ENCODE results near the gene BGLAP.

BGLAP gene

DNA sequence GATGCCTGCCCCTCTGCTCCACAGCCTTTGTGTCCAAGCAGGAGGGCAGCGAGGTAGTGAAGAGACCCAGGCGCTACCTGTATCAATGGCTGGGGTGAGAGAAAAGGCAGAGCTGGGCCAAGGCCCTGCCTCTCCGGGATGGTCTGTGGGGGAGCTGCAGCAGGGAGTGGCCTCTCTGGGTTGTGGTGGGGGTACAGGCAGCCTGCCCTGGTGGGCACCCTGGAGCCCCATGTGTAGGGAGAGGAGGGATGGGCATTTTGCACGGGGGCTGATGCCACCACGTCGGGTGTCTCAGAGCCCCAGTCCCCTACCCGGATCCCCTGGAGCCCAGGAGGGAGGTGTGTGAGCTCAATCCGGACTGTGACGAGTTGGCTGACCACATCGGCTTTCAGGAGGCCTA is 754 bp downstream of the BGLAP start:
- H3K27me3 Mint-ChIP-seq, result no peaks in the 10 kb centered on the region
- H3K27ac Mint-ChIP-seq, result no peak overlapping the region
- H3K36me3 Mint-ChIP-seq, result peaks cover 4% of the 10 kb centered on the region
- H3K4me1 Mint-ChIP-seq, result peaks cover 16% of the 10 kb centered on the region
- no peaks in the 10 kb centered on the region for H3K9me3 Mint-ChIP-seq
- no peak overlapping the region for H3K4me3 Mint-ChIP-seq

DNA sequence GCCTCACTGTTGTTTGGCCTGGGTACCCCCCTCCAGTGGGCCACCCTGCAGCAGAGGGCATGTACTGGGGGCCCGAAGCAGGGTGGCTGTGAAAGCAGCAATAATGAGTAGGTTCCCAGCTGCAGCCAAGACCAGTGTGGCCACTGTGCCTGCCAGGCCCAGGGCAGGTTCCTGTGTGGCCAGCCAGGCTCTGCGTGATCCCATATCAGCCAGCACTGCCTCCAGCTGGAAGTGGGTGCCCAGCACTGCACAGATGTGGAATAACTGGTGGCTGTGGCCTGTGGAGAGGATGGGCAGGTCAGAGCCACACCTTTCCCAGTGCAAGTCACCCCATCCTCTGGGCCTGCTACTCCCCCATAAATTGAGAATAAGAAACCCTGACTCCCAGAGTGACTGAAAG is 2.1 kb downstream of the BGLAP start:
- Mint-ChIP-seq H3K36me3 (peaks cover 4% of the 10 kb centered on the region), H3K27me3 (no peaks in the 10 kb centered on the region), H3K9me3 (no peaks in the 10 kb centered on the region), H3K27ac (no peak overlapping the region), H3K4me1 (peaks cover 16% of the 10 kb centered on the region), H3K4me3 (no peak overlapping the region)

DNA sequence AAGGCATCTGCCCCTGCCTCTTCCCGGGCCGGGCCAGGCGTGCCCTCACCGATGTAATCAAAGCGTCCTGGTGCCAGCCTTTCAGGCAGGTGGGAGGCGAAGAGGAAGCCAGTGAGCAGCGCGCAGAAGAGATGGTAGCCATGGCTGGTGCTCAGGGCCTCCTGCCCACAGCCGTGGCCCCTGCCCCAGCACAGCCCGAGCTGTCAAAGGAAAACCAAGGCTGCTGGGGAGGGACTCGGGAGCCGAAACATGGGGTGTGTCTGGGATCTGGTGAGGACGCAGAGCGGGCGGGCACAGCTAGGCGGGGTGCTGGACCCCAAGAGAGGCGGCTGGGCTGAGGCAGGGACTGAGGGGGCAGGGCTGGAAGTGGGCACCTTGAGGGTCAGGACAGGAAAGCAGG is 2.7 kb downstream of the BGLAP start:
- H3K4me3 Mint-ChIP-seq, result peak overlapping the region; percentile 84
- H3K27me3 Mint-ChIP-seq, result no peaks in the 10 kb centered on the region
- peaks cover 16% of the 10 kb centered on the region for H3K4me1 Mint-ChIP-seq
- no peaks in the 10 kb centered on the region for H3K9me3 Mint-ChIP-seq
- H3K27ac Mint-ChIP-seq, result peak overlapping the region; percentile 70
- peaks cover 3% of the 10 kb centered on the region for H3K36me3 Mint-ChIP-seq

DNA sequence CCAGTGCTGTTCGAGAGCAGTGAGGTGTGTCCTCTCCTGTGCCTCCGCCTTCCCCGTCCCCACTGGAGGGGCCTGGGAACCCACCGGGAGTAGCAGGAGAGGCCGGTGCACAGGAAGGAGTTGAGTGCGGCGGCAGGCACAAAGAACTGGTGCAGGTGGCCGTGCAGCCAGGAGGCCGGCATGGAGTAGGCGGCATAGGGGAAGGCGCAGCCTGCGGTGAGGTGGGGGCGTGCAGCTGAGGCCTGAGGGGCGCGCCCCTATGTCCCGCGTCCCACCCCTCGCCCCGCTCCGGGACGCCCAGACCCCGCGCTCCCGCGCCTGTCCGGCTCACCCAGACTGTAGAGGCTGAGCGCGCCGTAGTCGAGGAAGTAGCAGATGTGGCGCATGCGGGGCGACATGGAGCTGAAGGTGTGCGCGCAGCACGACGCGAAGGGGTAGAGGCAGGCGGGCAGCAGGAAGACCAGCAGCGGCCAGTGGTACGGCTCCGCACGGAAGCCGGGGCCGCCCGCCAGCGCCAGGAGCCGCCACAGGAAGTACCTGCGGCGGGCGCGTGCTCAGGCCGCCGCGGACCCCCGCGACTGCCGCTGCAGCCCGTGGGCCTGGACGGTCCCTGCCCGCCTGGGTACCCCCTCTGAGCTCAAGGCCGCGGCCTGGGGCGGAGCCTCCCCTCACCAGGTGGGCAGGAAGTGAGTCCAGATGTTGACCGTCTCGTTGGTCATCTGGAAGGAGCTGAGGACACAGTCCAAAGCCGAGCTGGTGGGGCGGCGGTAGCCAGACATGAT is 3.7 kb downstream of the BGLAP start:
- Mint-ChIP-seq H3K4me1 (peaks cover 16% of the 10 kb centered on the region), H3K36me3 (no peaks in the 10 kb centered on the region), H3K9me3 (no peaks in the 10 kb centered on the region), H3K27me3 (no peaks in the 10 kb centered on the region), H3K4me3 (peak overlapping the region; percentile 84), H3K27ac (peak overlapping the region; percentile 83)

DNA sequence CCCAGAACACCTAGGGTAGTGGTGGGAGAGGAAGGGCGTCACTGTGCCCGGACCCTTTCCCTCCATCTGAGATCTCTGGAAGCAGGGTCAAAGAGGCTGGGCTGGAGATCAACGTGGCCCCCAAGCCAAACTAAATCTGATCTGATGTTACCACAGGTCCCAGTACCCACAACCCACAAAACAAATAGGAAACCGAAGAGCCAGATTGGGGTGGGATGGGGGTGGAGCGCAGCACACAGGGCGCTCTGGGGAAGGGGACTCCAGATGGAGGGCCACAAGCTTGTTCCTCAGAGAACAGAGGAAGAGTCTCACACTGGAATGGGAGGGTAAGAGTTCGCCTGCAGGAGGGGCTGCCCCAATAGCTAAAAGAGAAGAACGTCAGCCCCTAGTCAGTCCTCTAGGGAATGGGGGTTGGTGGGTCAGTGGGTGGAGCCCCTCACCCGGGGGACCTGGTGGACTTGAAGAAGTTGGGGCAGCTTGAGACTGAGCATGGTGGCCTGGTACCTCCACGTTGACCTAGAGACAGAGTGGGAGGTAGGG is 4.3 kb downstream of the BGLAP start:
- H3K27me3 Mint-ChIP-seq, result no peaks in the 10 kb centered on the region
- no peak overlapping the region for H3K27ac Mint-ChIP-seq
- H3K36me3 Mint-ChIP-seq, result no peaks in the 10 kb centered on the region
- H3K9me3 Mint-ChIP-seq, result no peaks in the 10 kb centered on the region
- H3K4me3 Mint-ChIP-seq, result peak overlapping the region; percentile 42
- H3K4me1 Mint-ChIP-seq, result peaks cover 16% of the 10 kb centered on the region

DNA sequence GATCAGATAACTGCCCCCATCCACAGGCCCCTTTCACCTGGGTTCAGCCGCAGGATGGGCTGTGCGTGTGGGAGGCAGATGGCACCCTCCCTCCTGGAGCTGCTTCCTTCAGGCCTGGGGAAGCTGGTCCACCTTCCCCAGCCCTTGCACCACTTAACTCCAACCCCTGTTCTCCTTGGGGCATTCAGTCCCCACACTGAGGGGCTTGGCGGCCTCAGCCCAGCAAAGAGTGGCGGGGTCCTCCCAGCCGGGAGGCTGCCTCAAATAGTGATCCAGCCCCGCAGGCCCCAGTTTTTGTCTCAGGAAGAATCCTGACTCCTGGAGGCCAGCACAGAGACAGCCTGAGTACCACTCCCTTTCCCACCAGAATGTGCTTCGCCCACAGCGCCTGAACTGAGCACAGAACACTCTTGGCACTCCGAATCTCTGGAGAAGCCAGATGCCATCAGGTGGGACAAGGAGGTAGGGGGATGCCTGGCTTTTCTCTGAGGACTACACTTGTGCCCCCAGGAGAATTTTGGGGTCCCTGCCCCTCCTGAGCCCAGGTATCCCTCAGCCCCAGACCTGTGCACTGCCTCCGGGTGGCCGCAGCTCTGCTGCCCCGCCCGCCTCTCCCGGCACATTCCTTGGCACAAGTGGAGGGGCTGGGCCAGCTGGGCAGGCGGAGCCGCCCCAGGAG is 4.9 kb downstream of the BGLAP start:
- Mint-ChIP-seq H3K4me3 (no peak overlapping the region), H3K36me3 (no peaks in the 10 kb centered on the region), H3K9me3 (no peaks in the 10 kb centered on the region), H3K4me1 (peaks cover 16% of the 10 kb centered on the region), H3K27me3 (no peaks in the 10 kb centered on the region), H3K27ac (no peak overlapping the region)

DNA sequence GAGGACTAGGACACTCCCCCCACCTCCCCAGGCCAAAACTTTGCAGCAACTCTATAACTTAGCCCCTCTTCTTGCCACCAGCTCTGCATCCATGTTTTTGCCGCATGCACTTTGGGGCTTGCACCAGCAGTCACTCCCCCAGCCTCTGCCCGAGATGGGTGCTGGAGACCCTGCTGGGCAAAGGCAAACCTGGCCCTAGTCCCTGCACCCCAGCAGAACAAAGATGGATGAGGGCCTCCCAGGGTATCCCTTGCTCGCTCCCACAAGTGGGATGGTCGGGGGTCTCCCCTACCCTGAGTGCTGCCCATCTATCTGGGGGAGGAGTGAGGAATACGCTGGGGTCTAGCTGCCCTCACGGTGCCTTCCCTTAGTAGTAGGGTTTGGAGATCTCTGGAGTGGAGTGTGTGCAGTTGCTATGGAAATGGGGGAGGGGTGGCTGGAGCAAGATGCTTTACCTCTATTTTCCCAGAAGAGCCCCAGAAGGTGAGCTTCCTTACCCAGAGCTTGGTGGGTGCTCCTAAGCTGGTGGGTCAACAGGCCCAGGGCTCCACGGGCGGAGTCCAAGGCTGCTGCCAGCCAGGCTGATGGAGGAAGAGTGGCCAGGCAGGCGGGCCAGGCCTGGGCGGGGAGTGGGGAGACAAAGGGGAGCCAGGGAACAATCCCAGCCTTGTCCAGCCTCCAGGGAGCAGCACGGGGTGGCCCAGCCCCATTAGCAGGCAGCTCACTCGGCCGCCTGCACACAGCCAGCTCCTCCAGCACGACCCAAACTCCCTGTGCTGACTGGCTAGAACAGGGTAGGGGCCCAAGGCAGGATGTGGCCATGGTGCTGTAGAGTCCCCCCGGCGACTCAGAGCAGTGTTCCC is 5.7 kb downstream of the BGLAP start, which contains the start of gene PAQR6:
TSS of gene PAQR6 (minus strand) at position 597 of the 863 bp plus-strand sequence. CDS start 1,325 bp downstream, outside the sequence.
- Mint-ChIP-seq H3K27ac (peak within 1 kb of the TSS; percentile 8), H3K9me3 (no peaks in the 10 kb centered on the region), H3K4me1 (peaks cover 16% of the 10 kb centered on the region), H3K4me3 (no peak within 1 kb of the TSS), H3K27me3 (no peaks in the 10 kb centered on the region), H3K36me3 (no peaks in the 10 kb centered on the region)

DNA sequence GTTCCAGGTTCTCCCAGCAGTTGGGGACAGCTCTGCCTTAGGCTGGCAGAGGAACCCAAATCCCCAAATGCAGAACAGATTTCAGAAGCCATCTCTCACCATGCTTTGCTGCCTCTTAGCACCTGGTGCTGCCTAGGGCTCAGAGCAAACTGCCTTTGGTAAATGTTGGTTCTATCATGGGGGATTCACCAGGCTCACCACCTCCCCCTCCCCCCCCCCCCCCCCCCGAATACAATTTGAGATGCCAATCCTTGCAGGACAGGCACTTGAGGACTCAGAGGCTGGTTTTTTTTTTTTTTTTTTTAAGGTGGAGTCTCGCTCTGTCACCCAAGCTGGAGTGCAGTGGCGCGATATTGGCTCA is 6.3 kb downstream of the BGLAP start:
- Mint-ChIP-seq H3K4me1 (peaks cover 16% of the 10 kb centered on the region), H3K36me3 (peaks cover 3% of the 10 kb centered on the region), H3K9me3 (no peaks in the 10 kb centered on the region), H3K27me3 (no peaks in the 10 kb centered on the region), H3K27ac (no peak overlapping the region), H3K4me3 (no peak overlapping the region)

DNA sequence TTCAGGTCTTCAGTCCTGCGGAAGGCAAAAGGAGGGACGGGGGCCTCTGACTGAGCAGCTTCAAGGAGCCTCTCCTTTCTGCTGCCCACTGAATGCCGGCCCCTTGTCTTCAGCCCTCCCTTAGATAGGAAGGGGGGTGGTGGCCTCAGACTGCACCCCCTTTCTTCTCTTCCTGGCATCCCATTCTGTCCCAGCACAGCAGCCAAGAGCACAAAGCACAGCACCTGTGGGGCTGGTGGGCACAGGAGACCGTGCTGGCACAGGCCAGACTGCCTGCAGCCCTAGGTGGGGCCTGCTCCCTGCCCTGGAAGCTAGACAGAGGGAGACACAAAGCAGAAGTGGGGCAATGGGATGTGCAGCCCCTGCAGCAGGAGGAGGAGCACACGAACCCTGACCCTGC is 7.6 kb downstream of the BGLAP start:
- Mint-ChIP-seq H3K9me3 (no peaks in the 10 kb centered on the region), H3K27me3 (no peaks in the 10 kb centered on the region), H3K27ac (no peak overlapping the region), H3K36me3 (peaks cover 5% of the 10 kb centered on the region), H3K4me3 (no peak overlapping the region), H3K4me1 (peaks cover 15% of the 10 kb centered on the region)

DNA sequence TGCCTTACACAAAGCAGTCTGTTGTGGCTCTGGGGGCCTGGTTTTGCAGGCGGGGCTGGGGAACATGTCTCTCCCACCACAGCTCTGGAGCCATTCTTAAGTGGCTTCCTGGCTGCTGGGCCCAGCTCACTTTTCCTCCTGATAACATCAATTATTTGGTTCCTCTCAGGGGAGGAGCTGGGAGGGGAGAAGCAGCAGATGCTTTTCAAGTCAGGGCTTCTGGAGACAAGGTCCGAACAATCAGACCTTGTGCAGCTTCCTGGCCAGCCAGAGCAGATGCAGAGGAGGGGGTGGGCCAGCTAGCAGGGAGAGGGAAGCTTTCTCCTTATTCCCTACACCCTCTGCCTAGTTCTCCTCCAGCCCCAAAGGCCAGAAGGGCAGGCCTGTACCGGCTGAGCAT is 9.5 kb downstream of the BGLAP start:
- Mint-ChIP-seq H3K36me3 (peaks cover 5% of the 10 kb centered on the region), H3K27ac (no peak overlapping the region), H3K4me1 (peaks cover under 1% of the 10 kb centered on the region), H3K27me3 (no peaks in the 10 kb centered on the region), H3K4me3 (no peak overlapping the region), H3K9me3 (no peaks in the 10 kb centered on the region)

DNA sequence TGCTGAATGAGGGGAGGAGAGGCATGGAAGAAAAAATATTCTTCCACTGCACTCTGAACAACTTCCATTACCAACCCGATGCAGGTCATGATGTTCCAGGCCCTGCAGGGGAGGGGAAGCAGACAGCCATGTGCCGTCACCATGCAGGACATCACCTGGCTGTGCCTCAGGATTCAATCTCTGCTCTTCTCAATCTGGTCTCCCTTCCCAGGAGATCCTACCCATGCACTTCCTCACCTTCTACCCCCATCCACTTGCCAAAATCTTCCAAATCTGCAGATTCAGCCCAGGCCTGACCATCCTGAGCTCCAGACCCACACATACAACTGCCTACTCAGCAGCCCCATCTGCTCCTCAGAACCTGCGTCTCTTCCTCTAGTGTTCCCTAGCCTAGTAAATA is 11.7 kb downstream of the BGLAP start:
- H3K9me3 Mint-ChIP-seq, result no peaks in the 10 kb centered on the region
- H3K27ac Mint-ChIP-seq, result peak overlapping the region; percentile 88
- peaks cover 5% of the 10 kb centered on the region for H3K36me3 Mint-ChIP-seq
- H3K27me3 Mint-ChIP-seq, result no peaks in the 10 kb centered on the region
- H3K4me1 Mint-ChIP-seq, result no peaks in the 10 kb centered on the region
- H3K4me3 Mint-ChIP-seq, result no peak overlapping the region

DNA sequence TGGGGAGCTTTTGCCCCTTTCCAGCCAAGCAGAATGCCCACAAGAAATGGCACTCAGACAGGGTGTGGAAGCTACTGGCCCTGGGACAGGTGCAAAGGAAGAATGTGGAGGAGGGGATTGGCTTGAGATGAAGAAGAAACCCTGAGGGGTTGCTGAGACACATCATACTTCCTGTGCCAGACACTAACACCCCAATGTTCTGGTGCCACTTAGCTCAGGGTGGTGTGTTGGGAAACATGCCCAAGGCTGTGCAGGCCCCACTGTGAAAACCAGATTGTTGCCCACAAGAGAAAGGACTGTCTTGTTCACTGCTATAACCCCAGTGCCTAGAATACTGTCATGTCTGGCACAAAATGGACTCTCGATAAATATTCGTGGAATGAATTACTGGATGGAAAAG is 15.7 kb downstream of the BGLAP start:
- H3K27ac Mint-ChIP-seq, result no peak overlapping the region
- no peaks in the 10 kb centered on the region for H3K27me3 Mint-ChIP-seq
- H3K4me1 Mint-ChIP-seq, result peaks cover 4% of the 10 kb centered on the region
- peaks cover 18% of the 10 kb centered on the region for H3K36me3 Mint-ChIP-seq
- H3K4me3 Mint-ChIP-seq, result no peak overlapping the region
- H3K9me3 Mint-ChIP-seq, result no peaks in the 10 kb centered on the region

DNA sequence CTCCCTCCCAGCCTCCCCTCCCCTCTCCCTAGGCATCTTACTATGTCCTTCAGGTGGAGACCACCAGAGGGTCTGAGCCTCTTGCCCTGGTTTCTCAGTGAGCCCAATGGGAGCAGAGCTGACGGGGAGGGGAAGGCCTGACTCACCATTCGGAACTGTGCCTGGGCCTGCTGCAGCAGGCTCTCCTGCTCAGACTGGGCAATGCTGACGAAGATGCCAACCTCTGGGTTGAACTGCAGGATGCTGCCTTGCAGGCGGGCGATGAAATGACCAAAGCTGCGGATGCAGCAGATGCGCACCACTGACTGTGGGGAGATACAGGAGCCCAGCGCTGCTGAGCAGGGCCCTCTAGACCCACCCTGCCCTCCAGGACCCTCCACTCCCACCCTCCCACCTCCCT is 16.9 kb downstream of the BGLAP start:
- Mint-ChIP-seq H3K36me3 (peaks cover 16% of the 10 kb centered on the region), H3K9me3 (no peaks in the 10 kb centered on the region), H3K4me3 (no peak overlapping the region), H3K27me3 (no peaks in the 10 kb centered on the region), H3K27ac (no peak overlapping the region), H3K4me1 (peaks cover 8% of the 10 kb centered on the region)

DNA sequence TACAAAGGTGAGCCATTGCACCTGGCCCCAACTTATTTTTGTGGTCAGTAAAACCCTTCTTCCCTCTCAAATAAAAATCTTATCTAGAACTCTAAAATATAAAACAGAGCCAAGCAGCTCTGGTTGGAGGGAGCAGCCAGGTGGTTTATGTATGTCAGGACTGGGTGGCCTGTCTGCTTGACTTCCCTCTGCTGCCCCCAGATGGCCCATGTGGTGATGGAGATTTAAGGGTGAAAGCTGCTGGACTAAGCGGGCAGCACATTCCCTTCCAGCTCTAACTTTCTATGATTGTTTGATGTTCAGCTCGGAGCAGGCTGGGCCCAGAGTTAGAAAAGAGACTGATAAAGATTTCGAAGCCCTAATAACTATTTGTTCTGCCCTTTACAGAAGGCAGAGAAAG is 17.8 kb downstream of the BGLAP start:
- Mint-ChIP-seq H3K9me3 (no peaks in the 10 kb centered on the region), H3K27me3 (no peaks in the 10 kb centered on the region), H3K27ac (no peak overlapping the region), H3K4me1 (peaks cover 8% of the 10 kb centered on the region), H3K4me3 (no peak overlapping the region), H3K36me3 (peaks cover 21% of the 10 kb centered on the region)

DNA sequence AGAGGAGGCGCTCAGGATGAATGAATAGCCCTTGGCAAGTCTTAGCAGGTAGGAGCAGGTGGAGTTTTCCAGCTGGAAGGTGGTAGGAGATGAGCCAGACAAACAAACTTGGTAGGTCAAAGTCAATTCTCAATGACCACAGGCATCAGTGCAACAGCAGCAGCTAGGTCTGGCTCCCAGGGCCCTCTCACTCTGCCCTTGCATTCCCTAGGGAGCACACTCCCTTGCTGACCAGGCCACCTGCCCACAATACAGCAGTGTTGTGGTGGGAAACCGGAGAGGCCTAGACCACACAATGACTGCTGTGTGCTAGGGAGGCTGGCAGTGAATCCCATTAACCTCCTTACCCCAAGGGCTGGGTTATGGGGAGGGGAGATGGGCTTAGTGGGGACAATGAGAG is 18.9 kb downstream of the BGLAP start:
- Mint-ChIP-seq H3K27ac (peak overlapping the region; percentile 32), H3K4me1 (peaks cover 8% of the 10 kb centered on the region), H3K9me3 (no peaks in the 10 kb centered on the region), H3K27me3 (no peaks in the 10 kb centered on the region), H3K36me3 (peaks cover 24% of the 10 kb centered on the region), H3K4me3 (no peak overlapping the region)
